H1 (cell line): ENCODE data around the gene MAP3K3. TPM values are rescaled to one million over a fixed set of nuclear protein-coding genes. Genes with fewer than 3 reads are reported as not detected.

ENCODE experiments used
- CTCF ChIA-PET: fragments of 300-600 bp; sonication (Branson Sonifier 250); formaldehyde crosslinking; loops from one replicate; lab custom pipeline; 2021; ENCODE audit not compliant: partially characterized antibody; lab: Charles Lee
- POLR2A ChIA-PET: fragments of 300-600 bp; sonication (Branson Sonifier 250); formaldehyde crosslinking; loops from one replicate; lab custom pipeline; 2021; ENCODE audit warnings: inconsistent platforms; ENCODE audit not compliant: partially characterized antibody; lab: Charles Lee
- DNase-seq, 2 experiments: peaks; one replicate each; pipeline versions ENCODE4 v3.0.0 to v3.0.0-alpha.2; 2010 to 2022; ENCODE audit warnings: low spot score in 2 of 2, low read depth in 1 of 2, mixed read lengths in 1 of 2
- FAIRE-seq: peaks from 2 replicates; lab custom pipeline; 2011; peaks lifted over from hg19 to GRCh38; lab: Jason Lieb, UNC
- H2AFZ ChIP-seq: 2 replicates; pipeline ENCODE4 v1.8.1; 2012; ENCODE audit warnings: low read length, inconsistent platforms
- H2AK5ac ChIP-seq: 2 replicates; pipeline ENCODE4 v1.6.1; 2013; ENCODE audit warnings: low read depth, low read length
- H2BK120ac ChIP-seq: replicated peaks from 2 replicates; pipeline ENCODE3; 2013; ENCODE audit warnings: low read depth, low read length, inconsistent platforms
- H2BK12ac ChIP-seq: 2 replicates; pipeline ENCODE4 v1.6.1; 2013; ENCODE audit warnings: low read depth, low read length
- H2BK15ac ChIP-seq: 2 replicates; pipeline ENCODE4 v1.6.1; 2013; ENCODE audit warnings: low read length
- H2BK20ac ChIP-seq: 2 replicates; pipeline ENCODE4 v1.6.1; 2013; ENCODE audit warnings: low read length
- H2BK5ac ChIP-seq: 2 replicates; pipeline ENCODE4 v1.6.1; 2013; ENCODE audit warnings: low read depth, low read length
- H3K14ac ChIP-seq: 2 replicates; pipeline ENCODE4 v1.6.1; 2013; ENCODE audit warnings: inconsistent platforms; ENCODE audit not compliant: insufficient read length
- H3K18ac ChIP-seq: 2 replicates; pipeline ENCODE4 v1.6.1; 2013; ENCODE audit warnings: low read length; ENCODE audit errors: extremely low read depth
- H3K23ac ChIP-seq: 2 replicates; pipeline ENCODE4 v1.6.1; 2013; ENCODE audit warnings: inconsistent platforms; ENCODE audit not compliant: insufficient read length
- H3K23me2 ChIP-seq: 2 replicates; pipeline ENCODE4 v1.6.1; 2013; ENCODE audit warnings: low read depth, low read length
- H3K27ac ChIP-seq: 2 replicates; pipeline ENCODE4 v1.6.1; 2011; ENCODE audit warnings: low read depth, low read length, inconsistent platforms
- H3K27me3 ChIP-seq, 4 experiments: replicated peaks in 1 of 4; 1 replicate in 1 of 4; 2 replicates in 3 of 4; pipeline versions ENCODE4 v1.6.1 to v1.8.1; 2011 to 2013; ENCODE audit warnings: low read length in 3 of 4, mild to moderate bottlenecking in 3 of 4, inconsistent platforms in 2 of 4, mixed read lengths in 2 of 4, moderate library complexity in 1 of 4; ENCODE audit not compliant: control insufficient read depth in 3 of 4, insufficient read depth in 3 of 4; ENCODE audit errors: extremely low read depth in 1 of 4
- H3K36me3 ChIP-seq, 4 experiments: 2 replicates each; pipeline versions ENCODE4 v1.6.1 to v1.8.1; 2011 to 2013; ENCODE audit warnings: mild to moderate bottlenecking in 4 of 4, low read length in 3 of 4, moderate library complexity in 2 of 4, control low read depth in 1 of 4, inconsistent platforms in 1 of 4; ENCODE audit not compliant: insufficient read depth in 4 of 4, control insufficient read depth in 2 of 4
- H3K4ac ChIP-seq: replicated peaks from 2 replicates; pipeline ENCODE3; 2013; ENCODE audit warnings: low read length, low read depth, mixed read lengths, inconsistent platforms; ENCODE audit not compliant: insufficient read length
- H3K4me1 ChIP-seq, 4 experiments: replicated peaks in 1 of 4; 1 replicate in 1 of 4; 2 replicates in 3 of 4; pipeline versions ENCODE4 v1.6.1 to v1.8.1; 2011 to 2013; ENCODE audit warnings: low read length in 3 of 4, inconsistent platforms in 2 of 4, mixed read lengths in 1 of 4; ENCODE audit not compliant: insufficient read depth in 4 of 4, control insufficient read depth in 3 of 4
- H3K4me2 ChIP-seq, 2 experiments: 2 replicates each; pipeline versions ENCODE4 v1.6.1 to v1.8.1; 2011 to 2013; ENCODE audit warnings: low read depth in 2 of 2, low read length in 2 of 2, control low read depth in 1 of 2, inconsistent platforms in 1 of 2, mild to moderate bottlenecking in 1 of 2; ENCODE audit not compliant: insufficient read depth in 1 of 2
- H3K4me3 ChIP-seq, 4 experiments: fragments of 200-600, 300-600 bp in 1 of 4; sonication (generic), shearing (Covaris generic), sonication (Bioruptor Twin) in 1 of 4; 2 replicates each; pipeline versions ENCODE4 v1.5.1 to v1.8.1; 2011 to 2016; ENCODE audit warnings: low read length in 4 of 4, low read depth in 3 of 4, control low read depth in 2 of 4, inconsistent platforms in 2 of 4, mild to moderate bottlenecking in 2 of 4, mixed read lengths in 1 of 4, moderate library complexity in 1 of 4; ENCODE audit not compliant: insufficient read depth in 2 of 4; ENCODE audit errors: extremely low read depth in 1 of 4
- H3K56ac ChIP-seq: replicated peaks from 2 replicates; pipeline ENCODE3; 2013; ENCODE audit warnings: low read depth, mild to moderate bottlenecking, mixed read lengths, low read length, inconsistent platforms; ENCODE audit not compliant: insufficient read length
- H3K79me1 ChIP-seq: 2 replicates; pipeline ENCODE4 v1.6.1; 2013; ENCODE audit warnings: low read depth, low read length, control low read depth
- H3K79me2 ChIP-seq, 2 experiments: 2 replicates each; pipeline versions ENCODE4 v1.6.1 to v1.8.1; 2012 to 2013; ENCODE audit warnings: low read length in 2 of 2, mild to moderate bottlenecking in 2 of 2, inconsistent platforms in 1 of 2; ENCODE audit not compliant: insufficient read depth in 2 of 2, control insufficient read depth in 1 of 2
- H3K9ac ChIP-seq, 4 experiments: replicated peaks in 1 of 4; 1 replicate in 1 of 4; 2 replicates in 3 of 4; pipeline versions ENCODE4 v1.6.1 to v1.8.1; 2011 to 2013; ENCODE audit warnings: low read depth in 3 of 4, low read length in 3 of 4, control low read depth in 2 of 4, mild to moderate bottlenecking in 2 of 4, moderate library complexity in 2 of 4, inconsistent platforms in 1 of 4; ENCODE audit errors: extremely low read depth in 1 of 4
- H3K9me3 ChIP-seq, 2 experiments: 2 replicates each; pipeline versions ENCODE4 v1.6.1 to v1.8.1; 2012 to 2013; ENCODE audit warnings: mild to moderate bottlenecking in 2 of 2, moderate library complexity in 2 of 2, control low read depth in 1 of 2, inconsistent platforms in 1 of 2, low read depth in 1 of 2, low read length in 1 of 2, mixed read lengths in 1 of 2; ENCODE audit not compliant: insufficient read depth in 2 of 2
- H4K20me1 ChIP-seq, 2 experiments: replicated peaks in 1 of 2; 2 replicates each; pipeline versions ENCODE3 to v1.8.1; 2011 to 2013; ENCODE audit warnings: inconsistent platforms in 2 of 2, low read length in 2 of 2, mild to moderate bottlenecking in 1 of 2; ENCODE audit not compliant: insufficient read depth in 2 of 2, control insufficient read depth in 1 of 2
- H4K5ac ChIP-seq: 2 replicates; pipeline ENCODE4 v1.6.1; 2013; ENCODE audit warnings: low read length, low read depth, mixed read lengths, inconsistent platforms; ENCODE audit not compliant: insufficient read length
- H4K8ac ChIP-seq: 2 replicates; pipeline ENCODE4 v1.8.0; 2013; ENCODE audit warnings: mild to moderate bottlenecking, moderate library complexity, low read length, inconsistent platforms; ENCODE audit not compliant: insufficient read depth; ENCODE audit errors: extremely low read depth
- H4K91ac ChIP-seq: replicated peaks from 2 replicates; pipeline ENCODE3; 2013; ENCODE audit warnings: low read length, mixed read lengths, inconsistent platforms; ENCODE audit not compliant: insufficient read length
- ASH2L ChIP-seq: fragments of 200-600, 300-600 bp; sonication (generic); IDR thresholded peaks from one replicate; pipeline ENCODE4 v1.7.1; 2017; ENCODE audit warnings: low read length
- CHD2 ChIP-seq: IDR thresholded peaks from 2 replicates; pipeline ENCODE4 v1.6.1; 2012; ENCODE audit warnings: low read length, improper control_type of control experiment
- CREB1 ChIP-seq: IDR thresholded peaks from 2 replicates; pipeline ENCODE4 v1.6.1; 2012; ENCODE audit warnings: inconsistent platforms
- EP300 ChIP-seq, 2 experiments: IDR thresholded peaks; 1 replicate in 1 of 2; 2 replicates in 1 of 2; pipeline ENCODE4 v1.6.1; 2011 to 2012; ENCODE audit warnings: low read depth in 2 of 2, low read length in 2 of 2, mild to moderate bottlenecking in 2 of 2, borderline replicate concordance in 1 of 2, inconsistent platforms in 1 of 2, moderate library complexity in 1 of 2
- HDAC2 ChIP-seq, 2 experiments: fragments of 300-600 bp in 1 of 2; sonication (generic) in 1 of 2; IDR thresholded peaks; 2 replicates each; pipeline ENCODE4 v1.6.1; 2011 to 2012; ENCODE audit warnings: low read depth in 2 of 2, low read length in 2 of 2, mild to moderate bottlenecking in 2 of 2, moderate library complexity in 2 of 2, borderline replicate concordance in 1 of 2, inconsistent platforms in 1 of 2
- JUN ChIP-seq: IDR thresholded peaks from 2 replicates; pipeline ENCODE4 v1.6.1; 2011; ENCODE audit warnings: low read depth, mild to moderate bottlenecking, improper control_type of control experiment, low read length
- KDM1A ChIP-seq: fragments of 200-600, 300-600 bp; sonication (generic); IDR thresholded peaks from 2 replicates; pipeline ENCODE4 v1.7.1; 2016; ENCODE audit warnings: mild to moderate bottlenecking, low read length, borderline replicate concordance
- KDM4A ChIP-seq: IDR thresholded peaks from one replicate; pipeline ENCODE4 v1.7.1; 2012; ENCODE audit warnings: low read depth, mild to moderate bottlenecking, moderate library complexity, low read length, inconsistent platforms; ENCODE audit not compliant: severe bottlenecking
- MAX ChIP-seq: IDR thresholded peaks from 2 replicates; pipeline ENCODE4 v1.6.1; 2012; ENCODE audit warnings: inconsistent platforms
- SIN3A ChIP-seq, 2 experiments: IDR thresholded peaks in 1 of 2; conservative IDR thresholded peaks in 1 of 2; 2 replicates each; pipeline ENCODE4 v1.6.1; 2011 to 2012; ENCODE audit warnings: low read length in 2 of 2, improper control_type of control experiment in 1 of 2, low read depth in 1 of 2, mild to moderate bottlenecking in 1 of 2
- SRF ChIP-seq: IDR thresholded peaks from 2 replicates; pipeline ENCODE4 v1.6.1; 2011; ENCODE audit warnings: mild to moderate bottlenecking, low read depth, low read length, moderate library complexity
- TAF1 ChIP-seq: IDR thresholded peaks from 2 replicates; pipeline ENCODE4 v1.6.1; 2011; ENCODE audit warnings: mild to moderate bottlenecking, low read depth, low read length
- TAF7 ChIP-seq: optimal IDR thresholded peaks from 2 replicates; pipeline ENCODE3; 2011; ENCODE audit warnings: low read depth, mild to moderate bottlenecking, inconsistent platforms, low read length, moderate library complexity, borderline replicate concordance
- TCF12 ChIP-seq: IDR thresholded peaks from 2 replicates; pipeline ENCODE4 v1.6.1; 2011; ENCODE audit warnings: low read depth, mild to moderate bottlenecking, low read length
- WGBS, 2 experiments: shearing (Covaris generic) in 1 of 2; methylation state at CpG; one replicate each; pipeline versions ENCODE4 v1.1.6 to v1.1.7; 2013 to 2015; ENCODE audit warnings: low lambda C conversion rate in 2 of 2, mixed read lengths in 2 of 2, inconsistent platforms in 1 of 2, low coverage in 1 of 2, missing lambda C conversion rate in 1 of 2; ENCODE audit not compliant: insufficient replicate concordance in 2 of 2, insufficient coverage in 1 of 2, insufficient read length in 1 of 2; ENCODE audit errors: extremely low coverage in 1 of 2, missing lambda C conversion rate in 1 of 2; 5-methylcytosine and 5-hydroxymethylcytosine counted together
- polyA plus RNA-seq, 7 experiments: library from polyadenylated mRNA; depleted of rRNA in 3 of 7; stranded (reverse) in 5 of 7; unstranded in 2 of 7; fragments of >200 nt in 5 of 7; fragments of 200-250 nt in 2 of 7; gene quantifications; 1 replicate in 5 of 7; 2 replicates in 1 of 7; 4 replicates in 1 of 7; pipeline versions ENCODE4 v1.2.1 to v1.2.3, GENCODE V29; 2011 to 2013; ENCODE audit warnings: missing spikeins in 2 of 7, mixed read lengths in 2 of 7
- total RNA-seq: library from RNA; stranded (reverse); fragmentation: NEBNext Ultra II Directional; extraction: Animal tissue kit (Norgen Biotek cat#: 25700); gene quantifications from 2 replicates; pipeline ENCODE4 v1.2.1, GENCODE V29; 2021

Gene MAP3K3
- total and polyA plus RNA-seq, 2 of the 8 experiments (the other 6 are each of a cell fraction or from before 2014, with no cell fraction given): 10.3 to 21.0 TPM

DNA sequence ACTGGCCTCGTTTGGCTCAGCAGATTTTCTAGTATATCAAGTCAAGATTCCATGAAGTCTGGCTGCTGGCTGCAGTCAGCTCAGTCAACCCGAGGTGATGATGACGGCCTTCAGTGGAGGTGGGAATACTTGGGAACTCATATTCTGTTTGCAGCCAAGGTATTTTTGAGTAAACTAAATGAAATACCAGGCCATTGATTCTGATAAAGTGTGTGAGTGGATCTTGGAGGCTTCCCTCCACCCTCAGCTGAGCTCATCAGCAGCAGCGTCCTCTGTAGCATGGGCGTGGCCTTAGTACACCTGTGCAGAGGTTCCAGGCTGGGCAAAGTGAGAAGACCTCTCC lies 43.5 kb upstream of the MAP3K3 start:
- peaks cover 0 to 40% of the 10 kb centered on the region in 2 experiments; a peak in 1 of 4 replicates for H3K79me2 ChIP-seq
- no peak for TF ChIP-seq TAF1
- no peak for TF ChIP-seq CHD2
- no peak for TF ChIP-seq EP300 (IDR thresholded peaks at IDR 0.05; ENCODE audit: borderline replicate concordance in 1 of 2, low read depth in 2 of 2, low read length in 2 of 2)
- no peak for TF ChIP-seq MAX
- no peak for TF ChIP-seq KDM1A
- TF ChIP-seq CREB1: no peak
- TF ChIP-seq HDAC2 (IDR thresholded peaks at IDR 0.05; ENCODE audit: borderline replicate concordance in 1 of 2, low read depth in 2 of 2, low read length in 2 of 2): no peak
- TF ChIP-seq KDM4A: no peak
- no peak for TF ChIP-seq JUN
- no peak for TF ChIP-seq SIN3A (conservative IDR thresholded peaks at IDR 0.05 in 1 of 2, IDR thresholded peaks at IDR 0.05 in 1 of 2; ENCODE audit: low read depth in 1 of 2, low read length in 2 of 2)
- TF ChIP-seq TCF12: no peak
- TF ChIP-seq ASH2L: no peak
- TF ChIP-seq SRF: no peak
- TF ChIP-seq TAF7: no peak

More for the DNA sequence above, 43.5 kb upstream of the MAP3K3 start:
- peaks cover 4 to 9% of the 10 kb centered on the region in 2 experiments for H4K20me1 ChIP-seq
- FAIRE-seq (no peak), DNase-seq (no peak)
- no peak overlapping the region for H4K5ac ChIP-seq
- no peak overlapping the region for H4K8ac ChIP-seq
- no peak overlapping the region for H3K4me3 ChIP-seq
- H3K9me3 ChIP-seq: no peaks in the 10 kb centered on the region
- H3K14ac ChIP-seq: no peak overlapping the region
- CTCF ChIA-PET: interaction anchor here (0.8 to 3.2 kb wide), 11 partner anchors 9 to 172 kb away, joined by 3 to 10 read pairs (median 5); no protein-coding TSS in a partner anchor
- H3K4me1 ChIP-seq: peaks cover 0 to 6% (median 3%) of the 10 kb centered on the region in 4 experiments; a peak in 4 of 7 replicates
- H3K27me3 ChIP-seq: no peaks in the 10 kb centered on the region
- 92% methylated on average over 5 of the region's 5 CpGs; no CpG with 5 or more reads in 1 of the 2 experiments for WGBS, 2 experiments
- peaks cover 3 to 22% (median 8%) of the 10 kb centered on the region in 4 experiments; a peak in 5 of 8 replicates for H3K36me3 ChIP-seq
- no peak overlapping the region for H2BK15ac ChIP-seq
- no peak overlapping the region for H3K4me2 ChIP-seq
- H3K23ac ChIP-seq: no peak overlapping the region
- no peak overlapping the region for H2BK12ac ChIP-seq
- no peak overlapping the region for H3K56ac ChIP-seq
- no peak overlapping the region for H2BK20ac ChIP-seq
- H3K18ac ChIP-seq: no peak overlapping the region
- POLR2A ChIA-PET: interaction anchor here (0.6 to 1.9 kb wide), 5 partner anchors 16 to 984 kb away, joined by 3 to 6 read pairs (median 4); no protein-coding TSS in a partner anchor
- H2AK5ac ChIP-seq: no peak overlapping the region
- no peak overlapping the region for H2AFZ ChIP-seq
- no peak overlapping the region for H4K91ac ChIP-seq
- H3K9ac ChIP-seq: no peak overlapping the region
- no peaks in the 10 kb centered on the region for H3K23me2 ChIP-seq
- H3K27ac ChIP-seq: no peak overlapping the region
- no peak overlapping the region for H3K4ac ChIP-seq
- H2BK5ac ChIP-seq: no peak overlapping the region; the same call in 1 of the 2 replicates
- H2BK120ac ChIP-seq: no peak overlapping the region
- no peaks in the 10 kb centered on the region; the same call in 1 of the 2 replicates for H3K79me1 ChIP-seq
